BJ (cell line): ENCODE results near the gene DGUOK. TPM values are rescaled to one million over a fixed set of nuclear protein-coding genes. Genes with fewer than 3 reads are reported as not detected.

Experiments
- CTCF ChIA-PET: fragments of 350-600 bp; formaldehyde crosslinking; extraction: SDS; loops from one replicate; lab custom pipeline; 2021; ENCODE audit warnings: antibody characterized with exemption, inconsistent platforms; lab: Yijun Ruan, JAX
- POLR2A ChIA-PET: fragments of 300-600 bp; sonication (Branson Sonifier 250); formaldehyde crosslinking; extraction: SDS; loops from one replicate; lab custom pipeline; 2021; ENCODE audit warnings: antibody characterized with exemption; lab: Charles Lee
- DNase-seq: peaks from one replicate; pipeline ENCODE4 v3.0.0-alpha.2; 2011; ENCODE audit warnings: low read depth
- H3K27me3 ChIP-seq: 2 replicates; pipeline ENCODE4 v1.6.0; 2011; ENCODE audit warnings: low read length; ENCODE audit not compliant: control insufficient read depth, insufficient read depth
- H3K36me3 ChIP-seq: 2 replicates; pipeline ENCODE4 v1.5.1; 2011; ENCODE audit warnings: low read length; ENCODE audit not compliant: control insufficient read depth, insufficient read depth
- H3K4me3 ChIP-seq: 2 replicates; pipeline ENCODE4 v1.5.1; 2011; ENCODE audit warnings: low read depth, mild to moderate bottlenecking, control low read depth, low read length
- CTCF ChIP-seq: IDR thresholded peaks from 2 replicates; pipeline ENCODE4 v1.5.1; 2011; ENCODE audit warnings: low read depth, mild to moderate bottlenecking, control low read depth, inconsistent platforms, low read length, moderate library complexity; ENCODE audit not compliant: insufficient read depth
- polyA plus RNA-seq: library from polyadenylated mRNA; depleted of rRNA; stranded (reverse); fragments of >200 nt; gene quantifications from 2 replicates; pipeline ENCODE4 v1.2.3, GENCODE V29; 2011

The DGUOK gene
- polyA plus RNA-seq, 1 experiment, result 79.8 TPM

DNA sequence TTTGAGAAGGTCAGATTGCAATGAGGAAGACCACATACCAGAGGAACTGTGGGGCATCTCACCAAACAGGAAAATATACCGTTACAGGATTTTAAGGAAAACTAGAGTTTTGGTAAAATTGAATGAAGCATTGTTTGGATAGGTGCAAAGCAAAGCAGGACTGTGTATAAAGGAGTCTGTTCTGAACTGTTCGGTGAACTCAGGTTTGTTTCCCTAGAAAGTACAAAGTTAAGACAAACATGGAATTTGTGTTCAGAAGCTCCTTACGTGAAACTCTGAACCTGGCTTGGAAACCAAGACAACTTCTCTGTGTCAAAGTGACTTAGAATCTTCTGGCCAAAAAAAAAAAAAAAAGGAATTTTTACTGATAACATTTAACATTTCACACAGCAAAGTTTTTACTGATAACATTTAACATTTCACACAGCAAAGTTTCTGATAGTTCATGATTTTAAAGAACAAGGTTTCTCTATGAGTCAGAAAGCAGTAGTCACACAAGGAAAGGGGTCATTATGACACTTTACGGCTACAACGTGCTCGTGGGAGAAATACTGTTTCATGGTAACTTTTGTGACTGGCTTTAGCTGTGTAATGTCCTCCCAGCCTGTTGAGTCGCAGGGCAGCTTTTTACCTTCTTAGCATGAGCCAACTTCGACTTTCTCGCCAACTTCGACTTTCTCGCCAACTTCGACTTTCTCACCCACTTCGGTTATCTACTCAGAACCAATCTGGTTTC lies 36.9 kb downstream of the DGUOK start:
- no peak for TF ChIP-seq CTCF
- POLR2A ChIA-PET, result no interaction called here
- Histone ChIP-seq H3K27me3 (no peaks in the 10 kb centered on the region), H3K36me3 (peaks cover 2% of the 10 kb centered on the region), H3K4me3 (no peak overlapping the region)
- CTCF ChIA-PET, result no interaction called here
- DNase-seq, result no peak

GRCh38 chr2:73964223-73964622 lies 37.5 kb downstream of the DGUOK start:
- no peak overlapping the region for H3K4me3 ChIP-seq
- no peak for TF ChIP-seq CTCF
- ChIA-PET POLR2A (no interaction called here), CTCF (interaction anchor here (0.7 kb wide), 1 partner anchor 148 kb away, joined by 3 read pairs; no protein-coding TSS in a partner anchor)
- H3K27me3 ChIP-seq, result no peaks in the 10 kb centered on the region
- H3K36me3 ChIP-seq, result peaks cover 2% of the 10 kb centered on the region
- no peak for DNase-seq

DNA sequence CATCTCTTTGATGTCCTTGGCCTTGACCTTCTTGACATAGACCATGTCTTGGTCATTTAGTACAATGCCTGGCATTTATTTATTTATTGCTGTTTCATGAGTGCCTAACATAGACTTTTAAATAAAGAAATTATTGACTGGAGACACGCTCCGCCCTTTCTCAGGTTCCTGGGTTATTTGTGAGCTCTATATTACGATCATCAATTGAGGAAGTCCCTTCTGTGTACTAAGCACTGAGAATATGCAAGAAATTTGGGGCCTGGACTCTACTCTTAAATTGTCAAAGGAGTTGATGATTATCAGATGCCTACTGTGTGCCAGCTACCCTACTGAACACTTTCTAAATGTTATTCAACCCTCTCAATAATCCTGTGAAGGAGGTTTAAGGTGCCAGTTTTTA lies 38.4 kb downstream of the DGUOK start:
- H3K27me3 ChIP-seq, result no peaks in the 10 kb centered on the region
- ChIA-PET POLR2A (interaction anchor here (0.6 kb wide), 1 partner anchor 788 kb away, joined by 3 read pairs; no protein-coding TSS in a partner anchor), CTCF (no interaction called here)
- no peak for TF ChIP-seq CTCF
- no peak overlapping the region for H3K4me3 ChIP-seq
- H3K36me3 ChIP-seq, result no peaks in the 10 kb centered on the region
- no peak for DNase-seq

- POLR2A ChIA-PET, result no interaction called here
- CTCF ChIA-PET, result no interaction called here
- TF ChIP-seq CTCF, result no peak
- Histone ChIP-seq H3K27me3 (no peaks in the 10 kb centered on the region), H3K36me3 (no peaks in the 10 kb centered on the region), H3K4me3 (no peak overlapping the region)
- no peak for DNase-seq
These were observed 41.8 kb downstream of the DGUOK start for GRCh38 chr2:73968357-73968937.

DNA sequence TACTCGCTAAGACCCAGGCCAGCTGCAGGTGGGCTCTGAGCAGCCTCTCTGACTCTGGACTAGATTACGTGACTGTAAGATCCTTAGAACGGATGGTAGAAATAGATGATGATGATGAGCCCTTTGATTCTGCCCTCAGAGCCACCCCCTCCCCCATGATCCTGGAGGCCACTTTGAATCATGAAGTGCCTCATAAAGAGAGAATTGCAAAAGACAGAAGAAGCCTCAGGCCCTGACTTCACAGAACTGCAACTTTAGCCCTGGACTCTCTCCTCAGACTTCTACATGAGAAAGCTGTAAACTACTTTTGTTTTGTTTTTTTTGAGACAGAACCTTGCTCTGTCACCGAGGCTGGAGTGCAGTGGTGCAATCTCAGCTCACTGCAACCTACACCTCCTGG lies 42.7 kb downstream of the DGUOK start:
- CTCF ChIA-PET, result no interaction called here
- H3K36me3 ChIP-seq, result no peaks in the 10 kb centered on the region
- POLR2A ChIA-PET, result no interaction called here
- TF ChIP-seq CTCF, result no peak
- no peaks in the 10 kb centered on the region for H3K27me3 ChIP-seq
- DNase-seq, result no peak
- no peak overlapping the region for H3K4me3 ChIP-seq
